GM21360 (cell line): ENCODE data around the gene CITED4.
"Not testable (repeated sequence)": the region's sequence is repeated elsewhere in the genome, so short reads cannot be mapped to it uniquely, and the experiment has no call there.

Experiments
- ATAC-seq: cut with Tn5 transposase; IDR thresholded peaks from one replicate; pipeline ENCODE4 v1.9.1; 2021; ENCODE audit warnings: mild to moderate bottlenecking, moderate library complexity; ENCODE audit not compliant: unreplicated experiment

CITED4 gene

GRCh38 chr1:40862008-40862863 is at the start of gene CITED4:
TSS of gene CITED4 (minus strand) at chr1:40862363. CDS start at chr1:40862127, 236 bp downstream.
- ATAC-seq, result peak; percentile 91

GRCh38 chr1:40911105-40911504 is 48.9 kb upstream of the CITED4 start:
- no peak for ATAC-seq

GRCh38 chr1:40909281-40909680 is 47.1 kb upstream of the CITED4 start:
- no peak for ATAC-seq

GRCh38 chr1:40908350-40908749 is 46.2 kb upstream of the CITED4 start:
- ATAC-seq, result no peak

- ATAC-seq, result no peak
Measured at GRCh38 chr1:40907899-40908298, 45.7 kb upstream of the CITED4 start.

- no peak for ATAC-seq
Measured at GRCh38 chr1:40906781-40907400, 44.7 kb upstream of the CITED4 start.

- no peak for ATAC-seq
Measured at GRCh38 chr1:40905061-40905460, 42.9 kb upstream of the CITED4 start.

- no peak for ATAC-seq
Measured at GRCh38 chr1:40903106-40903505, 40.9 kb upstream of the CITED4 start.

- no peak for ATAC-seq
Measured at GRCh38 chr1:40901886-40902852, 40.0 kb upstream of the CITED4 start.

- no peak for ATAC-seq
Measured at GRCh38 chr1:40899230-40899870, 37.2 kb upstream of the CITED4 start.

- no peak for ATAC-seq
Measured at GRCh38 chr1:40898431-40898901, 36.3 kb upstream of the CITED4 start.

GRCh38 chr1:40897513-40897912 is 35.4 kb upstream of the CITED4 start:
- no peak for ATAC-seq

- no peak for ATAC-seq
Measured at GRCh38 chr1:40896482-40896881, 34.3 kb upstream of the CITED4 start.

GRCh38 chr1:40895601-40896000 is 33.4 kb upstream of the CITED4 start:
- ATAC-seq, result no peak

- not testable (repeated sequence) for ATAC-seq
Measured at GRCh38 chr1:40894858-40895257, 32.7 kb upstream of the CITED4 start.

GRCh38 chr1:40894455-40894854 is 32.3 kb upstream of the CITED4 start:
- ATAC-seq, result no peak

GRCh38 chr1:40893946-40894345 is 31.8 kb upstream of the CITED4 start:
- ATAC-seq, result no peak

- ATAC-seq, result no peak
Measured at GRCh38 chr1:40892354-40892753, 30.2 kb upstream of the CITED4 start.

- no peak for ATAC-seq
Measured at GRCh38 chr1:40890771-40891170, 28.6 kb upstream of the CITED4 start.

GRCh38 chr1:40887652-40888051 is 25.5 kb upstream of the CITED4 start:
- ATAC-seq, result no peak

GRCh38 chr1:40887012-40887378 is 24.8 kb upstream of the CITED4 start:
- no peak for ATAC-seq
